K562 (cell line): ENCODE results near the gene RBM3. TPM values are rescaled to one million over a fixed set of nuclear protein-coding genes. Genes with fewer than 3 reads are reported as not detected.

ENCODE experiments used
- ARHGAP35 ChIP-seq: fragments of 450-650 bp; IDR thresholded peaks from 2 replicates; pipeline ENCODE4 v1.6.1; 2018; ENCODE audit not compliant: partially characterized antibody
- DEAF1 ChIP-seq: fragments of 450-650 bp; formaldehyde crosslinking; IDR thresholded peaks from 2 replicates; pipeline ENCODE4 v1.4.0; 2020; ENCODE audit warnings: mild to moderate bottlenecking, moderate library complexity
- FOXK1 ChIP-seq: sonication (generic); formaldehyde crosslinking; IDR thresholded peaks from 2 replicates; pipeline ENCODE4 v1.8.0; 2022; ENCODE audit warnings: missing genetic modification reagents, mild to moderate bottlenecking, borderline replicate concordance
- FOXM1 ChIP-seq, 2 experiments: fragments of 450-650 bp in 1 of 2; sonication (generic) in 1 of 2; formaldehyde crosslinking in 1 of 2; IDR thresholded peaks; 2 replicates each; pipeline versions ENCODE4 v1.6.1 to v1.9.0; 2017 to 2022; ENCODE audit warnings: low read depth in 2 of 2, mild to moderate bottlenecking in 2 of 2, missing genetic modification reagents in 1 of 2, moderate library complexity in 1 of 2
- NFXL1 ChIP-seq: fragments of 450-650 bp; formaldehyde crosslinking; IDR thresholded peaks from 2 replicates; pipeline ENCODE4 v1.4.0; 2021; ENCODE audit warnings: mild to moderate bottlenecking
- REST ChIP-seq, 2 experiments: fragments of 450-650 bp; formaldehyde crosslinking in 1 of 2; IDR thresholded peaks; 2 replicates each; pipeline versions ENCODE4 v1.4.0 to v1.6.1; 2014 to 2020; ENCODE audit warnings: mild to moderate bottlenecking in 2 of 2, borderline replicate concordance in 1 of 2, low read depth in 1 of 2
- TEAD4 ChIP-seq, 2 experiments: sonication (generic) in 1 of 2; formaldehyde crosslinking in 1 of 2; IDR thresholded peaks; 2 replicates each; pipeline versions ENCODE4 v1.6.1 to v1.8.0; 2012 to 2022; ENCODE audit warnings: borderline replicate concordance in 1 of 2, inconsistent platforms in 1 of 2, low read length in 1 of 2, mild to moderate bottlenecking in 1 of 2, missing genetic modification reagents in 1 of 2
- ZNF174 ChIP-seq: fragments of 250-450 bp; sonication (Bioruptor Pico); IDR thresholded peaks from 2 replicates; pipeline ENCODE4 v1.4.0; 2020; ENCODE audit warnings: mild to moderate bottlenecking
- ZNF175 ChIP-seq: fragments of 200-800 bp; sonication (Bioruptor generic); IDR thresholded peaks from 2 replicates; pipeline ENCODE4 v1.6.1; 2016; ENCODE audit warnings: low read depth, mild to moderate bottlenecking, missing genetic modification characterization, missing compliant biosample characterization
- ZNF592 ChIP-seq: fragments of 450-650 bp; IDR thresholded peaks from 2 replicates; pipeline ENCODE4 v1.6.1; 2017; ENCODE audit warnings: antibody characterized with exemption, mild to moderate bottlenecking
- polyA plus RNA-seq, 8 experiments: library from polyadenylated mRNA; depleted of rRNA in 4 of 8; stranded (reverse) in 5 of 8; unstranded in 3 of 8; fragments of >200 nt; fragmentation: Nextera tagmentation in 2 of 8; fragmentation: Illumina TruSeq in 1 of 8; extraction: Ambion mirVana in 2 of 8; extraction: Trizol in 1 of 8; gene quantifications; 2 replicates each; pipeline versions ENCODE4 v1.2.1 to v1.2.3, GENCODE V29; 2011 to 2014; ENCODE audit warnings: inconsistent platforms in 1 of 8, missing spikeins in 1 of 8
- total RNA-seq, 7 experiments: library from RNA; depleted of rRNA in 6 of 7; stranded (reverse); fragments of >200 nt in 6 of 7; fragmentation: Illumina TruSeq in 2 of 7; extraction: Trizol in 2 of 7; gene quantifications; 2 replicates each; pipeline versions ENCODE4 v1.2.1 to v1.2.3, GENCODE V29; 2011 to 2021; ENCODE audit warnings: low replicate concordance in 1 of 7

Gene RBM3
- total and polyA plus RNA-seq, 9 of the 15 experiments (the other 6 are each of a cell fraction or from before 2014, with no cell fraction given), result 70.3 to 272 (median 209) TPM

- TF ChIP-seq DEAF1 (CRISPR knock-in tag), result 0 out of 2 replicates have a peak, but pooled peaks have one; percentile 6
- TF ChIP-seq ZNF175 (CRISPR knock-in tag), result no peak
- TF ChIP-seq FOXK1, result 0 out of 2 replicates have a peak, but pooled peaks have one; percentile 63
- no peak for TF ChIP-seq NFXL1 (CRISPR knock-in tag)
- TF ChIP-seq TEAD4 (IDR thresholded peaks at IDR 0.05; ENCODE audit: low read length), result peak; percentile 61
- TF ChIP-seq TEAD4 (CRISPR knock-in tag; IDR thresholded peaks at IDR 0.05; ENCODE audit: borderline replicate concordance), result no peak
- no peak for TF ChIP-seq FOXM1 (IDR thresholded peaks at IDR 0.05; ENCODE audit: low read depth)
- 0 out of 2 replicates have a peak, but pooled peaks have one; percentile 78 for TF ChIP-seq FOXM1 (CRISPR knock-in tag; IDR thresholded peaks at IDR 0.05; ENCODE audit: low read depth)
- no peak for TF ChIP-seq ZNF174 (CRISPR knock-in tag)
- TF ChIP-seq ARHGAP35, result peak; percentile 20
- TF ChIP-seq ZNF592, result peak; percentile 77
- TF ChIP-seq REST (IDR thresholded peaks at IDR 0.05; ENCODE audit: borderline replicate concordance), result 0 out of 2 replicates have a peak, but pooled peaks have one; percentile 23
- TF ChIP-seq REST (CRISPR knock-in tag; IDR thresholded peaks at IDR 0.05; ENCODE audit: low read depth), result no peak
Observed at GRCh38 chrX:48574270-48575266, at the start of gene RBM3 (continued).
